ENCODE data around the gene MTF2.

MTF2 gene

GRCh38 chr1:93106226-93106625 is 27.1 kb downstream of the MTF2 start:
- DNase-seq (ENCODE audit: insufficient read length, low spot score) (no peak), FAIRE-seq (no peak)
- TF ChIP-seq POLR2A (IDR thresholded peaks at IDR 0.05; ENCODE audit: low read depth, low read length) (no peak), POU2F2 (IDR thresholded peaks at IDR 0.05; ENCODE audit: low read depth, low read length) (no peak), PAX5 (IDR thresholded peaks at IDR 0.05; ENCODE audit: insufficient read depth, low read length, severe bottlenecking) (no peak), POLR2AphosphoS5 (IDR thresholded peaks at IDR 0.05; ENCODE audit: low read depth, low read length) (no peak), TAF1 (IDR thresholded peaks at IDR 0.05; ENCODE audit: low read depth, low read length) (no peak), SPI1 (IDR thresholded peaks at IDR 0.05; ENCODE audit: low read depth, low read length) (no peak)

- FAIRE-seq (no peak), DNase-seq (ENCODE audit: insufficient read length, low spot score) (no peak)
- TF ChIP-seq POLR2A (IDR thresholded peaks at IDR 0.05; ENCODE audit: low read depth, low read length) (no peak), TAF1 (IDR thresholded peaks at IDR 0.05; ENCODE audit: low read depth, low read length) (no peak), POLR2AphosphoS5 (IDR thresholded peaks at IDR 0.05; ENCODE audit: low read depth, low read length) (no peak), SPI1 (IDR thresholded peaks at IDR 0.05; ENCODE audit: low read depth, low read length) (no peak), POU2F2 (IDR thresholded peaks at IDR 0.05; ENCODE audit: low read depth, low read length) (no peak), PAX5 (IDR thresholded peaks at IDR 0.05; ENCODE audit: insufficient read depth, low read length, severe bottlenecking) (no peak)
These were observed 28.3 kb downstream of the MTF2 start for GRCh38 chr1:93107395-93107794.

- FAIRE-seq = no peak
- TF ChIP-seq TAF1 (IDR thresholded peaks at IDR 0.05; ENCODE audit: low read depth, low read length) = no peak
- no peak for TF ChIP-seq SPI1 (IDR thresholded peaks at IDR 0.05; ENCODE audit: low read depth, low read length)
- TF ChIP-seq PAX5 (IDR thresholded peaks at IDR 0.05; ENCODE audit: insufficient read depth, low read length, severe bottlenecking) = no peak
- TF ChIP-seq POLR2AphosphoS5 (IDR thresholded peaks at IDR 0.05; ENCODE audit: low read depth, low read length) = no peak
- no peak for TF ChIP-seq POU2F2 (IDR thresholded peaks at IDR 0.05; ENCODE audit: low read depth, low read length)
- no peak for TF ChIP-seq POLR2A (IDR thresholded peaks at IDR 0.05; ENCODE audit: low read depth, low read length)
These were observed 29.3 kb downstream of the MTF2 start for GRCh38 chr1:93108335-93108734.

GRCh38 chr1:93109578-93109977 is 30.5 kb downstream of the MTF2 start:
- DNase-seq (ENCODE audit: insufficient read length, low spot score) = no peak
- peak; percentile 26 for FAIRE-seq
- TF ChIP-seq POLR2A (IDR thresholded peaks at IDR 0.05; ENCODE audit: low read depth, low read length) = no peak
- TF ChIP-seq POU2F2 (IDR thresholded peaks at IDR 0.05; ENCODE audit: low read depth, low read length) = no peak
- no peak for TF ChIP-seq TAF1 (IDR thresholded peaks at IDR 0.05; ENCODE audit: low read depth, low read length)
- TF ChIP-seq SPI1 (IDR thresholded peaks at IDR 0.05; ENCODE audit: low read depth, low read length) = no peak
- no peak for TF ChIP-seq PAX5 (IDR thresholded peaks at IDR 0.05; ENCODE audit: insufficient read depth, low read length, severe bottlenecking)
- no peak for TF ChIP-seq POLR2AphosphoS5 (IDR thresholded peaks at IDR 0.05; ENCODE audit: low read depth, low read length)

More at GRCh38 chr1:93108335-93108734, 29.3 kb downstream of the MTF2 start:
- DNase-seq (ENCODE audit: insufficient read length, low spot score) = no peak

- TF ChIP-seq PAX5 (IDR thresholded peaks at IDR 0.05; ENCODE audit: insufficient read depth, low read length, severe bottlenecking) (no peak), POLR2AphosphoS5 (IDR thresholded peaks at IDR 0.05; ENCODE audit: low read depth, low read length) (no peak), POLR2A (IDR thresholded peaks at IDR 0.05; ENCODE audit: low read depth, low read length) (no peak)
- FAIRE-seq (no peak), DNase-seq (ENCODE audit: insufficient read length, low spot score) (no peak)
These were observed 32.0 kb downstream of the MTF2 start for GRCh38 chr1:93111065-93111464.

GRCh38 chr1:93111561-93111960 is 32.5 kb downstream of the MTF2 start:
- TF ChIP-seq POLR2AphosphoS5 (IDR thresholded peaks at IDR 0.05; ENCODE audit: low read depth, low read length) (no peak), PAX5 (IDR thresholded peaks at IDR 0.05; ENCODE audit: insufficient read depth, low read length, severe bottlenecking) (no peak)
- FAIRE-seq (no peak), DNase-seq (ENCODE audit: insufficient read length, low spot score) (no peak)

- FAIRE-seq = no peak
- TF ChIP-seq TAF1 (IDR thresholded peaks at IDR 0.05; ENCODE audit: low read depth, low read length) (no peak), POU2F2 (IDR thresholded peaks at IDR 0.05; ENCODE audit: low read depth, low read length) (no peak), POLR2A (IDR thresholded peaks at IDR 0.05; ENCODE audit: low read depth, low read length) (no peak), SPI1 (IDR thresholded peaks at IDR 0.05; ENCODE audit: low read depth, low read length) (no peak), PAX5 (IDR thresholded peaks at IDR 0.05; ENCODE audit: insufficient read depth, low read length, severe bottlenecking) (no peak), POLR2AphosphoS5 (IDR thresholded peaks at IDR 0.05; ENCODE audit: low read depth, low read length) (no peak)
- DNase-seq (ENCODE audit: insufficient read length, low spot score) = no peak
These were observed 34.0 kb downstream of the MTF2 start for GRCh38 chr1:93113127-93113526.

GRCh38 chr1:93114391-93114790 is 35.3 kb downstream of the MTF2 start:
- DNase-seq (ENCODE audit: insufficient read length, low spot score) (no peak), FAIRE-seq (no peak)
- TF ChIP-seq PAX5 (IDR thresholded peaks at IDR 0.05; ENCODE audit: insufficient read depth, low read length, severe bottlenecking) (no peak), POU2F2 (IDR thresholded peaks at IDR 0.05; ENCODE audit: low read depth, low read length) (no peak), POLR2AphosphoS5 (IDR thresholded peaks at IDR 0.05; ENCODE audit: low read depth, low read length) (no peak), TAF1 (IDR thresholded peaks at IDR 0.05; ENCODE audit: low read depth, low read length) (no peak), SPI1 (IDR thresholded peaks at IDR 0.05; ENCODE audit: low read depth, low read length) (no peak), POLR2A (IDR thresholded peaks at IDR 0.05; ENCODE audit: low read depth, low read length) (no peak)

- TF ChIP-seq SPI1 (IDR thresholded peaks at IDR 0.05; ENCODE audit: low read depth, low read length) (no peak), POLR2A (IDR thresholded peaks at IDR 0.05; ENCODE audit: low read depth, low read length) (no peak), PAX5 (IDR thresholded peaks at IDR 0.05; ENCODE audit: insufficient read depth, low read length, severe bottlenecking) (no peak), POLR2AphosphoS5 (IDR thresholded peaks at IDR 0.05; ENCODE audit: low read depth, low read length) (no peak), TAF1 (IDR thresholded peaks at IDR 0.05; ENCODE audit: low read depth, low read length) (no peak), POU2F2 (IDR thresholded peaks at IDR 0.05; ENCODE audit: low read depth, low read length) (no peak)
- no peak for DNase-seq (ENCODE audit: insufficient read length, low spot score)
- no peak for FAIRE-seq
These were observed 41.5 kb downstream of the MTF2 start for GRCh38 chr1:93120614-93121013.

- TF ChIP-seq PAX5 (IDR thresholded peaks at IDR 0.05; ENCODE audit: insufficient read depth, low read length, severe bottlenecking) (no peak), POLR2AphosphoS5 (IDR thresholded peaks at IDR 0.05; ENCODE audit: low read depth, low read length) (no peak)
- FAIRE-seq = no peak
- DNase-seq (ENCODE audit: insufficient read length, low spot score) = no peak
These were observed 44.2 kb downstream of the MTF2 start for GRCh38 chr1:93123201-93123783.

All from GM12891 (cell line).